ENCODE results near the gene PDGFB. TPM values are rescaled to one million over a fixed set of nuclear protein-coding genes. Genes with fewer than 3 reads are reported as not detected.

PDGFB gene
- total and polyA plus RNA-seq, 2 donors (not counting 1 experiment from before 2014, with no cell fraction given) = 0.04 TPM; not detected in 1

DNA sequence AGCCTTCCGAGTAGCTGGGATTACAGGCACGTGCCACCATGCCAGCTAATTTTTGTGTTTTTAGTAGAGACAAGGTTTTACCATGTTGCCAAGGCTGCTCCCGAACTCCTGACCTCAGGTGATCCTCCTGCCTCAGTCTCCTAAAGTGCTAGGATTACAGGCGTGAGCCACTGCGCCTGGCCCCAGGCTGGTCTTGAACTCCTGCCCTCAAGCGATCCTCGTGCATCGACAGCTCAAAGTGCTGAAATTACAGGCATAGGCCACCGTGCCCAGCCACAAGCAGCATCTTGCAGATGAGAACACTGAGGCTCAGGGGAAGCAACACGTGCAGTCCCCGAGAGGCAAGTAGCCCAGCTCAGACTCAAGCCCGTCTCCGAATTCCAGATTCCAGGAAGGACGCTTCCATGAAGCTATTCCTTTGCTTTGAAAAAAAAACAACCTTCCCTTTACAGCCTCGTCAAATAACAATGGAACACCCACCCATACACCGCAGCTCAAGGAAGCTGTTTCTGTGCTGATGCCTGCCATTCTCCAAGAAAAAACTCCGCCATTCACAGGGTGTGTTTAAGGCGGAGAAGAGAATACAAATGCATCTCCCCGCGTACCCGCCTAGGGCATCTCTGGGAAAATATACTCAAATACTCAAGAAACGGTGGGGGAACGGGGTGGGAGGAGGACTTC, 34.5 kb upstream of the PDGFB start:
- no peak for TF ChIP-seq EZH2 (IDR thresholded peaks at IDR 0.05; ENCODE audit: borderline replicate concordance, insufficient read depth, low read depth, low read length, poor library complexity, severe bottlenecking)
- TF ChIP-seq, protein P1, sequence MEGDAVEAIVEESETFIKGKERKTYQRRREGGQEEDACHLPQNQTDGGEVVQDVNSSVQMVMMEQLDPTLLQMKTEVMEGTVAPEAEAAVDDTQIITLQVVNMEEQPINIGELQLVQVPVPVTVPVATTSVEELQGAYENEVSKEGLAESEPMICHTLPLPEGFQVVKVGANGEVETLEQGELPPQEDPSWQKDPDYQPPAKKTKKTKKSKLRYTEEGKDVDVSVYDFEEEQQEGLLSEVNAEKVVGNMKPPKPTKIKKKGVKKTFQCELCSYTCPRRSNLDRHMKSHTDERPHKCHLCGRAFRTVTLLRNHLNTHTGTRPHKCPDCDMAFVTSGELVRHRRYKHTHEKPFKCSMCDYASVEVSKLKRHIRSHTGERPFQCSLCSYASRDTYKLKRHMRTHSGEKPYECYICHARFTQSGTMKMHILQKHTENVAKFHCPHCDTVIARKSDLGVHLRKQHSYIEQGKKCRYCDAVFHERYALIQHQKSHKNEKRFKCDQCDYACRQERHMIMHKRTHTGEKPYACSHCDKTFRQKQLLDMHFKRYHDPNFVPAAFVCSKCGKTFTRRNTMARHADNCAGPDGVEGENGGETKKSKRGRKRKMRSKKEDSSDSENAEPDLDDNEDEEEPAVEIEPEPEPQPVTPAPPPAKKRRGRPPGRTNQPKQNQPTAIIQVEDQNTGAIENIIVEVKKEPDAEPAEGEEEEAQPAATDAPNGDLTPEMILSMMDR (IDR thresholded peaks at IDR 0.05) = no peak
- peaks cover 5% of the 10 kb centered on the region for H3K4me1 Mint-ChIP-seq
- Histone ChIP-seq H3K9me3 (ENCODE audit: control extremely low read depth in 1 of 3, control insufficient read depth in 2 of 3, insufficient read depth in 1 of 3, low read length in 2 of 3) (peaks cover 2 to 21% (median 3%) of the 10 kb centered on the region in 3 donors), H3K4me1 (ENCODE audit: control insufficient read depth in 2 of 2, insufficient read depth in 2 of 2, low read length in 2 of 2) (peaks cover 0 to 5% of the 10 kb centered on the region in 2 donors), H4K20me1 (ENCODE audit: control insufficient read depth, insufficient read depth, low read length, poor library complexity, severe bottlenecking) (no peaks in the 10 kb centered on the region), H3K27ac (ENCODE audit: low read length in 2 of 2) (no peak overlapping the region), H3K4me3 (ENCODE audit: control extremely low read depth in 1 of 5, extremely low read depth in 1 of 5, insufficient read depth in 1 of 5, low read depth in 2 of 5, low read length in 4 of 5) (no peak overlapping the region), H3K79me2 (ENCODE audit: control insufficient read depth, insufficient read depth, low read length) (no peaks in the 10 kb centered on the region), H3K36me3 (replicated peaks in 1 of 2; ENCODE audit: control extremely low read depth in 1 of 2, control insufficient read depth in 1 of 2, extremely low read depth in 1 of 2, insufficient read depth in 2 of 2, low read length in 1 of 2) (no peaks in the 10 kb centered on the region), H3K4me2 (replicated peaks; ENCODE audit: low read depth, low read length, poor library complexity, severe bottlenecking) (no peak overlapping the region), H2AFZ (ENCODE audit: insufficient read depth, low read depth, low read length, poor library complexity, severe bottlenecking) (no peak overlapping the region), H3K9ac (ENCODE audit: low read length) (no peak overlapping the region), H3K27me3 (replicated peaks in 1 of 4; ENCODE audit: control extremely low read depth in 1 of 4, control insufficient read depth in 3 of 4, insufficient read depth in 4 of 4, low read length in 3 of 4) (peaks cover 0 to 44% (median 8%) of the 10 kb centered on the region in 4 experiments)
- DNase-seq = no peak
- peaks cover 35% of the 10 kb centered on the region for H3K27me3 Mint-ChIP-seq
- H3K9me3 Mint-ChIP-seq (ENCODE audit: insufficient read depth) = peaks cover 3% of the 10 kb centered on the region
- no peak overlapping the region for H3K27ac Mint-ChIP-seq
- no peak for ATAC-seq (ENCODE audit: low read depth)
- CTCF ChIA-PET = no interaction called here
- WGBS (ENCODE audit: insufficient coverage) = 51% methylated on average over 13 of the region's 23 CpGs
- intact Hi-C loops (cut with micrococcal nuclease) = no loop called here
- no peak overlapping the region for H3K4me3 Mint-ChIP-seq
- POLR2A ChIA-PET = no interaction called here

GRCh38 chr22:39278040-39278439, 33.3 kb upstream of the PDGFB start:
- Histone ChIP-seq H3K9me3 (ENCODE audit: control extremely low read depth in 1 of 3, control insufficient read depth in 2 of 3, insufficient read depth in 1 of 3, low read length in 2 of 3) (peaks cover 2 to 16% (median 3%) of the 10 kb centered on the region in 3 donors), H3K36me3 (replicated peaks in 1 of 2; ENCODE audit: control extremely low read depth in 1 of 2, control insufficient read depth in 1 of 2, extremely low read depth in 1 of 2, insufficient read depth in 2 of 2, low read length in 1 of 2) (no peaks in the 10 kb centered on the region), H4K20me1 (ENCODE audit: control insufficient read depth, insufficient read depth, low read length, poor library complexity, severe bottlenecking) (no peaks in the 10 kb centered on the region), H2AFZ (ENCODE audit: insufficient read depth, low read depth, low read length, poor library complexity, severe bottlenecking) (no peak overlapping the region), H3K4me3 (ENCODE audit: control extremely low read depth in 1 of 5, extremely low read depth in 1 of 5, insufficient read depth in 1 of 5, low read depth in 2 of 5, low read length in 4 of 5) (no peak overlapping the region), H3K9ac (ENCODE audit: low read length) (no peak overlapping the region), H3K27me3 (replicated peaks in 1 of 4; ENCODE audit: control extremely low read depth in 1 of 4, control insufficient read depth in 3 of 4, insufficient read depth in 4 of 4, low read length in 3 of 4) (peaks cover 0 to 41% (median 5%) of the 10 kb centered on the region in 4 experiments), H3K27ac (ENCODE audit: low read length in 2 of 2) (no peak overlapping the region), H3K4me2 (replicated peaks; ENCODE audit: low read depth, low read length, poor library complexity, severe bottlenecking) (no peak overlapping the region), H3K79me2 (ENCODE audit: control insufficient read depth, insufficient read depth, low read length) (no peaks in the 10 kb centered on the region), H3K4me1 (ENCODE audit: control insufficient read depth in 2 of 2, insufficient read depth in 2 of 2, low read length in 2 of 2) (peaks cover 0 to 5% of the 10 kb centered on the region in 2 donors)
- TF ChIP-seq EZH2 (IDR thresholded peaks at IDR 0.05; ENCODE audit: borderline replicate concordance, insufficient read depth, low read depth, low read length, poor library complexity, severe bottlenecking) = no peak
- TF ChIP-seq, protein P1 (IDR thresholded peaks at IDR 0.05) = no peak
- 67% methylated on average over 13 of the region's 13 CpGs for WGBS (ENCODE audit: insufficient coverage)
- ChIA-PET POLR2A (no interaction called here), CTCF (no interaction called here)
- H3K27me3 Mint-ChIP-seq = peaks cover 32% of the 10 kb centered on the region
- ATAC-seq (ENCODE audit: low read depth) (no peak), DNase-seq (no peak)
- intact Hi-C loops (cut with micrococcal nuclease) = no loop called here
- no peak overlapping the region for H3K27ac Mint-ChIP-seq
- peaks cover 3% of the 10 kb centered on the region for H3K9me3 Mint-ChIP-seq (ENCODE audit: insufficient read depth)
- no peak overlapping the region for H3K4me3 Mint-ChIP-seq
- H3K4me1 Mint-ChIP-seq = peaks cover 5% of the 10 kb centered on the region

All from B cell (primary cell).